HCT116 (cell line): Measurements from ENCODE around the gene SIRPB2.

Experiments
- CTCF ChIP-seq, 3 experiments: fragments of 200-600 bp in 1 of 3; sonication (generic) in 1 of 3; IDR thresholded peaks in 2 of 3; conservative IDR thresholded peaks in 1 of 3; 2 replicates each; pipeline ENCODE4 v1.5.1; 2012 to 2017; ENCODE audit warnings: low read depth in 2 of 3, low read length in 2 of 3, antibody characterized with exemption in 1 of 3, borderline replicate concordance in 1 of 3, control low read depth in 1 of 3, mild to moderate bottlenecking in 1 of 3, mixed read lengths in 1 of 3, mixed run types in 1 of 3, moderate library complexity in 1 of 3; ENCODE audit not compliant: insufficient read depth in 1 of 3
- EGR1 ChIP-seq: IDR thresholded peaks from 2 replicates; pipeline ENCODE4 v1.6.1; 2012; ENCODE audit warnings: low read depth
- EZH2phosphoT487 ChIP-seq: fragments of 200-600 bp; IDR thresholded peaks from 2 replicates; pipeline ENCODE4 v1.6.1; 2018; ENCODE audit warnings: antibody characterized with exemption, borderline replicate concordance
- MAX ChIP-seq: IDR thresholded peaks from 2 replicates; pipeline ENCODE4 v1.6.1; 2012
- POLR2A ChIP-seq: IDR thresholded peaks from 2 replicates; pipeline ENCODE4 v1.7.0; 2011; ENCODE audit warnings: borderline replicate concordance; ENCODE audit not compliant: insufficient read depth, insufficient read length; ENCODE audit errors: extremely low read depth
- POLR2AphosphoS5 ChIP-seq: IDR thresholded peaks from 2 replicates; pipeline ENCODE4 v1.6.1; 2011; ENCODE audit warnings: mild to moderate bottlenecking, low read depth, low read length, moderate library complexity
- REST ChIP-seq: IDR thresholded peaks from 2 replicates; pipeline ENCODE4 v1.6.1; 2012; ENCODE audit warnings: low read depth
- SP1 ChIP-seq: IDR thresholded peaks from 2 replicates; pipeline ENCODE4 v1.6.1; 2012; ENCODE audit warnings: low read depth
- YY1 ChIP-seq: IDR thresholded peaks from 2 replicates; pipeline ENCODE4 v1.6.1; 2011; ENCODE audit warnings: low read length, low read depth, moderate library complexity, mild to moderate bottlenecking; ENCODE audit not compliant: insufficient replicate concordance; ENCODE audit errors: extremely low read depth

GRCh38 chr20:1494436-1494835 lies 3.2 kb upstream of the SIRPB2 start:
- TF ChIP-seq CTCF (IDR thresholded peaks at IDR 0.05 in 2 of 3, conservative IDR thresholded peaks at IDR 0.05 in 1 of 3; ENCODE audit: borderline replicate concordance in 1 of 3, insufficient read depth in 1 of 3, low read depth in 2 of 3, low read length in 2 of 3) (no peak), REST (no peak), MAX (no peak), EZH2phosphoT487 (no peak), POLR2AphosphoS5 (no peak), POLR2A (no peak), SP1 (no peak), YY1 (no peak), EGR1 (no peak)
